HEK293 (cell line): ENCODE data around the gene PCBP4.

Source experiments
- EGR2 ChIP-seq: fragments of 450-650 bp; formaldehyde crosslinking; IDR thresholded peaks from 2 replicates; pipeline ENCODE4 v1.5.1; 2016; ENCODE audit warnings: low read depth, missing biosample characterization, missing genetic modification characterization
- ELK4 ChIP-seq: IDR thresholded peaks from 2 replicates; pipeline ENCODE4 v1.6.1; 2011; ENCODE audit warnings: mild to moderate bottlenecking, low read depth, low read length, borderline replicate concordance
- HOXA7 ChIP-seq: sonication (generic); formaldehyde crosslinking; IDR thresholded peaks from 2 replicates; pipeline ENCODE4 v1.8.1; 2022; ENCODE audit warnings: missing genetic modification reagents, borderline replicate concordance
- RBAK ChIP-seq: fragments of 450-650 bp; formaldehyde crosslinking; IDR thresholded peaks from 2 replicates; pipeline ENCODE4 v1.5.1; 2016; ENCODE audit warnings: missing biosample characterization, missing genetic modification characterization
- ZBTB11 ChIP-seq: fragments of 450-650 bp; formaldehyde crosslinking; conservative IDR thresholded peaks from 2 replicates; pipeline ENCODE4 v1.5.1; 2016; ENCODE audit warnings: low read depth, missing biosample characterization, missing genetic modification characterization
- ZNF112 ChIP-seq: fragments of 450-650 bp; formaldehyde crosslinking; IDR thresholded peaks from 2 replicates; pipeline ENCODE4 v1.5.0; 2017; ENCODE audit warnings: missing biosample characterization, missing genetic modification characterization
- ZNF174 ChIP-seq: fragments of 450-650 bp; formaldehyde crosslinking; IDR thresholded peaks from 2 replicates; pipeline ENCODE4 v1.5.0; 2017; ENCODE audit warnings: missing biosample characterization, mild to moderate bottlenecking, missing genetic modification characterization
- ZNF18 ChIP-seq: fragments of 450-650 bp; formaldehyde crosslinking; IDR thresholded peaks from 2 replicates; pipeline ENCODE4 v1.5.1; 2016; ENCODE audit warnings: missing biosample characterization, missing genetic modification characterization
- ZNF214 ChIP-seq: fragments of 450-650 bp; formaldehyde crosslinking; IDR thresholded peaks from 2 replicates; pipeline ENCODE4 v1.5.1; 2017; ENCODE audit warnings: missing biosample characterization, mild to moderate bottlenecking, missing genetic modification characterization, borderline replicate concordance
- ZNF239 ChIP-seq: fragments of 450-650 bp; formaldehyde crosslinking; IDR thresholded peaks from 2 replicates; pipeline ENCODE4 v1.5.1; 2016; ENCODE audit warnings: missing biosample characterization, missing genetic modification characterization
- ZNF335 ChIP-seq: fragments of 450-650 bp; formaldehyde crosslinking; conservative IDR thresholded peaks from 2 replicates; pipeline ENCODE4 v1.5.1; 2016; ENCODE audit warnings: missing biosample characterization, missing genetic modification characterization
- ZNF510 ChIP-seq: fragments of 450-650 bp; formaldehyde crosslinking; IDR thresholded peaks from 2 replicates; pipeline ENCODE4 v1.5.1; 2018; ENCODE audit warnings: mild to moderate bottlenecking, missing genetic modification characterization, missing biosample characterization; ENCODE audit not compliant: insufficient replicate concordance
- ZNF623 ChIP-seq: fragments of 450-650 bp; formaldehyde crosslinking; IDR thresholded peaks from 2 replicates; pipeline ENCODE4 v1.5.1; 2016; ENCODE audit warnings: missing biosample characterization, missing genetic modification characterization
- ZNF629 ChIP-seq: fragments of 450-650 bp; formaldehyde crosslinking; IDR thresholded peaks from 2 replicates; pipeline ENCODE4 v1.5.1; 2017; ENCODE audit warnings: missing biosample characterization, missing genetic modification characterization
- ZNF791 ChIP-seq: fragments of 450-650 bp; formaldehyde crosslinking; IDR thresholded peaks from 2 replicates; pipeline ENCODE4 v1.5.1; 2016; ENCODE audit warnings: missing biosample characterization, missing genetic modification characterization
- ZSCAN5A ChIP-seq: fragments of 450-650 bp; formaldehyde crosslinking; IDR thresholded peaks from 2 replicates; pipeline ENCODE4 v1.5.1; 2016; ENCODE audit warnings: missing biosample characterization, missing genetic modification characterization
- TF ChIP-seq, protein P1 (sequence below): fragments of 450-650 bp; formaldehyde crosslinking; IDR thresholded peaks from 2 replicates; pipeline ENCODE4 v1.5.1; 2016; ENCODE audit warnings: missing biosample characterization, missing genetic modification characterization
- TF ChIP-seq, protein P2 (sequence below): fragments of 450-650 bp; formaldehyde crosslinking; IDR thresholded peaks from 2 replicates; pipeline ENCODE4 v1.5.1; 2016; ENCODE audit warnings: missing biosample characterization, missing genetic modification characterization
- TF ChIP-seq, protein P3 (sequence below): fragments of 450-650 bp; formaldehyde crosslinking; IDR thresholded peaks from 2 replicates; pipeline ENCODE4 v1.5.1; 2016; ENCODE audit warnings: missing biosample characterization, missing genetic modification characterization
- TF ChIP-seq, protein P4 (sequence below): fragments of 450-650 bp; formaldehyde crosslinking; IDR thresholded peaks from 2 replicates; pipeline ENCODE4 v1.5.1; 2017; ENCODE audit warnings: missing biosample characterization, missing genetic modification characterization
- TF ChIP-seq, protein P5 (sequence below): fragments of 450-650 bp; formaldehyde crosslinking; IDR thresholded peaks from 2 replicates; pipeline ENCODE4 v1.5.1; 2017; ENCODE audit warnings: missing biosample characterization, missing genetic modification characterization
- TF ChIP-seq, protein P6 (sequence below): fragments of 450-650 bp; formaldehyde crosslinking; IDR thresholded peaks from 2 replicates; pipeline ENCODE4; 2016; ENCODE audit warnings: missing biosample characterization, missing genetic modification characterization

The PCBP4 gene

DNA sequence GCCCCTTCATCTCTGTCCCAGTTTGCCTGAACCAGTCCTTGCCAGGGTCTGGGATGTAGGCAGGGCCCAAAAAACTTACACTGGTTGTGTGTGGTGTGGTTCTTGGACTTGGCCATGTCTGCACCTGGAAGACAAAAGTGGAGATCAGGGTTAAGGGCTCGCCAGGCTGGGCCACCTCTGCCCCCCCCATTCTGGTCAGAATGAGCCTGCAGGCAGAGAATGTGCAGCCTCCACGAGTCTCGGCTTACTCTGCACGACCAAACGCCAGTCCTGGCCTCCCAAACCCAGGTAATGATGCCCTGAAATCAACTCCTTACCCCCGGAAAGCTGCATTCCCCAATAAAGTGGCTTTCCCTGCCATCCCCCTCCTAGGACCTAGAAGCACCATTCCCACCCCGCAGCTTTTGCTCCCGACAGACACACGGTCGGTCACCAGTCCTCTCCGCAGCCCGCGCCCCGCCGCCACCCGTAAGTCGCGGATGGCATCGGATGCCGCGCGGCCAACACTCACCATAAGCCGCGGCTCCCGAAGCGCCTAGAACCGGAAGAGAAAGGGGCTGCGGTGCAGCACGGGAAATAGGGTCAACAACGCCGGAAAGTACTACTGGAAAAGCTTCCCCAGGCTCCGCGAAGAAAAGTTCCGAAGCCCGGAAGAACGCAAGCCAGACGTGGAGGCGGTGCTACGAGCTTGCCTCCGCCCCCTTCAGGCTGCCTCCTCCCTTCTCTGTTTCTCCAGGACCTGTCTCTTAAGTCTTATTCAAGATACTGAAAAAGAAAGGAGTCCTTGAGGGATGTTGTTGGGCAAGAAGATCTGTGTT, 28.3 kb upstream of the PCBP4 start, which contains the start of gene RPL29 (continued):
- TF ChIP-seq ZNF239 (peak; percentile 86; the same call in 1 of the 2 replicates), HOXA7 (CRISPR knock-in tag) (no peak), ZNF335 (peak; percentile 55), RBAK (tag by site-specific recombination) (no peak), ZNF629 (peak; percentile 86), ZNF18 (tag by site-specific recombination) (no peak), ZNF214 (tag by site-specific recombination) (no peak), ZNF112 (tag by site-specific recombination) (no peak), ZNF174 (no peak), ZBTB11 (peak; percentile 99), ELK4 (no peak), ZNF791 (tag by site-specific recombination) (no peak), ZNF623 (tag by site-specific recombination) (peak; percentile 38; the same call in 1 of the 2 replicates), ZNF510 (tag by site-specific recombination) (no peak), EGR2 (0 out of 2 replicates have a peak, but pooled peaks have one; percentile 26), ZSCAN5A (tag by site-specific recombination) (peak; percentile 37; the same call in 1 of the 2 replicates)
- TF ChIP-seq, protein P1, sequence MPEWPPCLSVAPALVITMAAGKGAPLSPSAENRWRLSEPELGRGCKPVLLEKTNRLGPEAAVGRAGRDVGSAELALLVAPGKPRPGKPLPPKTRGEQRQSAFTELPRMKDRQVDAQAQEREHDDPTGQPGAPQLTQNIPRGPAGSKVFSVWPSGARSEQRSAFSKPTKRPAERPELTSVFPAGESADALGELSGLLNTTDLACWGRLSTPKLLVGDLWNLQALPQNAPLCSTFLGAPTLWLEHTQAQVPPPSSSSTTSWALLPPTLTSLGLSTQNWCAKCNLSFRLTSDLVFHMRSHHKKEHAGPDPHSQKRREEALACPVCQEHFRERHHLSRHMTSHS (tag by site-specific recombination), result no peak
- TF ChIP-seq, protein P2, sequence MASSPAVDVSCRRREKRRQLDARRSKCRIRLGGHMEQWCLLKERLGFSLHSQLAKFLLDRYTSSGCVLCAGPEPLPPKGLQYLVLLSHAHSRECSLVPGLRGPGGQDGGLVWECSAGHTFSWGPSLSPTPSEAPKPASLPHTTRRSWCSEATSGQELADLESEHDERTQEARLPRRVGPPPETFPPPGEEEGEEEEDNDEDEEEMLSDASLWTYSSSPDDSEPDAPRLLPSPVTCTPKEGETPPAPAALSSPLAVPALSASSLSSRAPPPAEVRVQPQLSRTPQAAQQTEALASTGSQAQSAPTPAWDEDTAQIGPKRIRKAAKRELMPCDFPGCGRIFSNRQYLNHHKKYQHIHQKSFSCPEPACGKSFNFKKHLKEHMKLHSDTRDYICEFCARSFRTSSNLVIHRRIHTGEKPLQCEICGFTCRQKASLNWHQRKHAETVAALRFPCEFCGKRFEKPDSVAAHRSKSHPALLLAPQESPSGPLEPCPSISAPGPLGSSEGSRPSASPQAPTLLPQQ (tag by site-specific recombination), result peak; percentile 78
- TF ChIP-seq, protein P3, sequence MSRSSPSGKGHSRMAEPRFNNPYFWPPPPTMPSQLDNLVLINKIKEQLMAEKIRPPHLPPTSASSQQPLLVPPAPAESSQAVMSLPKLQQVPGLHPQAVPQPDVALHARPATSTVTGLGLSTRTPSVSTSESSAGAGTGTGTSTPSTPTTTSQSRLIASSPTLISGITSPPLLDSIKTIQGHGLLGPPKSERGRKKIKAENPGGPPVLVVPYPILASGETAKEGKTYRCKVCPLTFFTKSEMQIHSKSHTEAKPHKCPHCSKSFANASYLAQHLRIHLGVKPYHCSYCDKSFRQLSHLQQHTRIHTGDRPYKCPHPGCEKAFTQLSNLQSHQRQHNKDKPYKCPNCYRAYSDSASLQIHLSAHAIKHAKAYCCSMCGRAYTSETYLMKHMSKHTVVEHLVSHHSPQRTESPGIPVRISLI (tag by site-specific recombination), result no peak
- TF ChIP-seq, protein P4, sequence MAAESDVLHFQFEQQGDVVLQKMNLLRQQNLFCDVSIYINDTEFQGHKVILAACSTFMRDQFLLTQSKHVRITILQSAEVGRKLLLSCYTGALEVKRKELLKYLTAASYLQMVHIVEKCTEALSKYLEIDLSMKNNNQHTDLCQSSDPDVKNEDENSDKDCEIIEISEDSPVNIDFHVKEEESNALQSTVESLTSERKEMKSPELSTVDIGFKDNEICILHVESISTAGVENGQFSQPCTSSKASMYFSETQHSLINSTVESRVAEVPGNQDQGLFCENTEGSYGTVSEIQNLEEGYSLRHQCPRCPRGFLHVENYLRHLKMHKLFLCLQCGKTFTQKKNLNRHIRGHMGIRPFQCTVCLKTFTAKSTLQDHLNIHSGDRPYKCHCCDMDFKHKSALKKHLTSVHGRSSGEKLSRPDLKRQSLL (tag by site-specific recombination), result 0 out of 2 replicates have a peak, but pooled peaks have one; percentile 42
- TF ChIP-seq, protein P5, sequence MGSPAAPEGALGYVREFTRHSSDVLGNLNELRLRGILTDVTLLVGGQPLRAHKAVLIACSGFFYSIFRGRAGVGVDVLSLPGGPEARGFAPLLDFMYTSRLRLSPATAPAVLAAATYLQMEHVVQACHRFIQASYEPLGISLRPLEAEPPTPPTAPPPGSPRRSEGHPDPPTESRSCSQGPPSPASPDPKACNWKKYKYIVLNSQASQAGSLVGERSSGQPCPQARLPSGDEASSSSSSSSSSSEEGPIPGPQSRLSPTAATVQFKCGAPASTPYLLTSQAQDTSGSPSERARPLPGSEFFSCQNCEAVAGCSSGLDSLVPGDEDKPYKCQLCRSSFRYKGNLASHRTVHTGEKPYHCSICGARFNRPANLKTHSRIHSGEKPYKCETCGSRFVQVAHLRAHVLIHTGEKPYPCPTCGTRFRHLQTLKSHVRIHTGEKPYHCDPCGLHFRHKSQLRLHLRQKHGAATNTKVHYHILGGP (tag by site-specific recombination), result no peak
- TF ChIP-seq, protein P6, sequence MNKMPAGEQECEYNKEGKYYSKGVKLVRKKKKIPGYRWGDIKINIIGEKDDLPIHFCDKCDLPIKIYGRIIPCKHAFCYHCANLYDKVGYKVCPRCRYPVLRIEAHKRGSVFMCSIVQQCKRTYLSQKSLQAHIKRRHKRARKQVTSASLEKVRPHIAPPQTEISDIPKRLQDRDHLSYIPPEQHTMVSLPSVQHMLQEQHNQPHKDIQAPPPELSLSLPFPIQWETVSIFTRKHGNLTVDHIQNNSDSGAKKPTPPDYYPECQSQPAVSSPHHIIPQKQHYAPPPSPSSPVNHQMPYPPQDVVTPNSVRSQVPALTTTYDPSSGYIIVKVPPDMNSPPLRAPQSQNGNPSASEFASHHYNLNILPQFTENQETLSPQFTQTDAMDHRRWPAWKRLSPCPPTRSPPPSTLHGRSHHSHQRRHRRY (tag by site-specific recombination), result no peak
